Measurements from ENCODE around the gene KSR2.

GRCh38 chr12:117457189-117457588, 511.6 kb downstream of the KSR2 start:
- TF ChIP-seq, protein P1, sequence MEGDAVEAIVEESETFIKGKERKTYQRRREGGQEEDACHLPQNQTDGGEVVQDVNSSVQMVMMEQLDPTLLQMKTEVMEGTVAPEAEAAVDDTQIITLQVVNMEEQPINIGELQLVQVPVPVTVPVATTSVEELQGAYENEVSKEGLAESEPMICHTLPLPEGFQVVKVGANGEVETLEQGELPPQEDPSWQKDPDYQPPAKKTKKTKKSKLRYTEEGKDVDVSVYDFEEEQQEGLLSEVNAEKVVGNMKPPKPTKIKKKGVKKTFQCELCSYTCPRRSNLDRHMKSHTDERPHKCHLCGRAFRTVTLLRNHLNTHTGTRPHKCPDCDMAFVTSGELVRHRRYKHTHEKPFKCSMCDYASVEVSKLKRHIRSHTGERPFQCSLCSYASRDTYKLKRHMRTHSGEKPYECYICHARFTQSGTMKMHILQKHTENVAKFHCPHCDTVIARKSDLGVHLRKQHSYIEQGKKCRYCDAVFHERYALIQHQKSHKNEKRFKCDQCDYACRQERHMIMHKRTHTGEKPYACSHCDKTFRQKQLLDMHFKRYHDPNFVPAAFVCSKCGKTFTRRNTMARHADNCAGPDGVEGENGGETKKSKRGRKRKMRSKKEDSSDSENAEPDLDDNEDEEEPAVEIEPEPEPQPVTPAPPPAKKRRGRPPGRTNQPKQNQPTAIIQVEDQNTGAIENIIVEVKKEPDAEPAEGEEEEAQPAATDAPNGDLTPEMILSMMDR (IDR thresholded peaks at IDR 0.05 in 4 of 5, conservative IDR thresholded peaks at IDR 0.05 in 1 of 5): no peak
- TF ChIP-seq POLR2A (IDR thresholded peaks at IDR 0.05): no peak

All from gastrocnemius medialis (tissue), 4 donors.